Transverse colon (tissue), 4 donors: Measurements from ENCODE around the gene KHDC3L. TPM values are rescaled to one million over a fixed set of nuclear protein-coding genes. Genes with fewer than 3 reads are reported as not detected.
"Not testable (repeated sequence)": the region's sequence is repeated elsewhere in the genome, so short reads cannot be mapped to it uniquely, and the experiment has no call there.

Experiments used
- DNase-seq: peaks from one replicate; pipeline ENCODE4 v3.0.0-alpha.2; 2019
- H3K27ac ChIP-seq, 4 donors: fragments of 200-600 bp; sonication (generic); 2 replicates each; pipeline ENCODE4 v1.5.1; 2016 to 2018; ENCODE audit warnings: inconsistent platforms in 4 of 4
- H3K27me3 ChIP-seq: fragments of 200-600 bp; sonication (generic); 2 replicates; pipeline ENCODE4 v1.5.1; 2017; ENCODE audit warnings: inconsistent platforms
- H3K36me3 ChIP-seq, 4 donors: fragments of 200-600 bp; sonication (generic); 2 replicates each; pipeline ENCODE4 v1.5.1; 2017 to 2019; ENCODE audit warnings: inconsistent platforms in 4 of 4
- H3K4me1 ChIP-seq, 4 donors: fragments of 200-600 bp; sonication (generic); 2 replicates each; pipeline ENCODE4 v1.5.1; 2017 to 2020; ENCODE audit warnings: inconsistent platforms in 4 of 4
- H3K4me3 ChIP-seq, 4 donors: fragments of 200-600 bp; sonication (generic); 1 replicate in 1 of 4; 2 replicates in 3 of 4; pipeline versions ENCODE4 v1.5.1 to v1.6.1; 2017 to 2019; ENCODE audit warnings: inconsistent platforms in 4 of 4
- H3K9me3 ChIP-seq, 2 donors: fragments of 200-600 bp; sonication (generic); 2 replicates each; pipeline ENCODE4 v1.5.1; 2017 to 2019; ENCODE audit warnings: inconsistent platforms in 2 of 2
- CTCF ChIP-seq, 5 experiments: fragments of 200-600 bp in 3 of 5; fragments of 450-650 bp in 2 of 5; sonication (generic) in 3 of 5; IDR thresholded peaks; 1 replicate in 2 of 5; 2 replicates in 3 of 5; pipeline ENCODE4 v1.5.1; 2016 to 2017; ENCODE audit warnings: antibody characterized with exemption in 5 of 5, inconsistent platforms in 3 of 5, mild to moderate bottlenecking in 2 of 5, moderate library complexity in 1 of 5
- EP300 ChIP-seq: sonication (generic); formaldehyde crosslinking; IDR thresholded peaks from one replicate; pipeline ENCODE4 v1.6.1; 2017; ENCODE audit warnings: antibody characterized with exemption, low read depth
- POLR2A ChIP-seq: fragments of 450-650 bp; IDR thresholded peaks from one replicate; pipeline ENCODE4 v1.6.1; 2016; ENCODE audit warnings: antibody characterized with exemption, mild to moderate bottlenecking, moderate library complexity
- POLR2AphosphoS5 ChIP-seq, 3 donors: sonication (generic); formaldehyde crosslinking; IDR thresholded peaks; one replicate each; pipeline ENCODE4 v1.6.1; 2016; ENCODE audit warnings: antibody characterized with exemption in 3 of 3
- WGBS, 2 donors: methylation state at CpG; one replicate each; pipeline ENCODE4 v1.1.5; 2018; ENCODE audit warnings: low coverage in 1 of 2; 5-methylcytosine and 5-hydroxymethylcytosine counted together
- in situ Hi-C, 4 donors: fragments of 200-750 bp; cut with MboI; loops; one replicate each; pipeline versions ENCODE4 v1.15.0 to v1.15.1; 2017; ENCODE audit warnings: low sequenced_read_pairs in 3 of 4, low pct_ligation_motif_present in 1 of 4, low pct_unique_long_range_greater_than_20kb in 1 of 4
- intact Hi-C: fragments of 100-400 bp; cut with DNase I; formaldehyde crosslinking; loops from one replicate; pipeline ENCODE4 v1.15.1; 2023; ENCODE audit warnings: low total_unique reads
- total RNA-seq, 4 donors: library from RNA; depleted of rRNA; stranded (reverse); fragments of >200 nt; gene quantifications; one replicate each; pipeline ENCODE4 v1.1.0, GENCODE V29; 2016

KHDC3L gene
- total RNA-seq, 4 donors from 2014 or later: not detected

- DNase-seq: peak; percentile 68
- intact Hi-C loops (no loop called here), in situ Hi-C loops (no loop called here)
- Histone ChIP-seq H3K27ac (peak overlapping the region; percentile 53 to 59 (median 55)), H3K4me1 (peaks cover 0 to 8% (median 5%) of the 10 kb centered on the region in 4 donors), H3K9me3 (no peaks in the 10 kb centered on the region), H3K27me3 (no peaks in the 10 kb centered on the region), H3K4me3 (peak overlapping the region; percentile 39 to 72 (median 46)), H3K36me3 (no peaks in the 10 kb centered on the region)
- TF ChIP-seq POLR2AphosphoS5 (IDR thresholded peaks at IDR 0.05) (no peak), CTCF (IDR thresholded peaks at IDR 0.05) (peak; percentile 27 to 44 (median 39)), EP300 (no peak), POLR2A (peak; percentile 15)
- WGBS, 2 donors: 1 to 21% methylated on average over 7 to 34 of the region's 38 CpGs
These were observed 26.5 kb downstream of the KHDC3L start for GRCh38 chr6:73388800-73389512.

- in situ Hi-C loops (no loop called here), intact Hi-C loops (no loop called here)
- Histone ChIP-seq H3K9me3 (no peaks in the 10 kb centered on the region), H3K4me3 (no peak overlapping the region), H3K27me3 (no peaks in the 10 kb centered on the region), H3K36me3 (no peaks in the 10 kb centered on the region), H3K4me1 (peaks cover 0 to 8% (median 5%) of the 10 kb centered on the region in 4 donors), H3K27ac (no peak overlapping the region)
- DNase-seq: peak; percentile 14
- TF ChIP-seq CTCF (IDR thresholded peaks at IDR 0.05) (no peak), EP300 (no peak), POLR2AphosphoS5 (IDR thresholded peaks at IDR 0.05) (no peak), POLR2A (no peak)
- WGBS, 2 donors: 71 to 72% methylated on average over 7 to 10 of the region's 10 CpGs
These were observed 27.4 kb downstream of the KHDC3L start for GRCh38 chr6:73389854-73390253.

GRCh38 chr6:73391675-73392074 is 29.2 kb downstream of the KHDC3L start:
- Histone ChIP-seq H3K27me3 (no peaks in the 10 kb centered on the region), H3K36me3 (no peaks in the 10 kb centered on the region), H3K9me3 (no peaks in the 10 kb centered on the region), H3K4me3 (no peak overlapping the region), H3K27ac (no peak overlapping the region), H3K4me1 (peaks cover 0 to 8% (median 5%) of the 10 kb centered on the region in 4 donors)
- no peak for DNase-seq
- 83% methylated on average over 2 of the region's 2 CpGs for WGBS, 2 donors
- intact Hi-C loops: no loop called here
- in situ Hi-C loops: no loop called here
- TF ChIP-seq EP300 (no peak), POLR2A (no peak), CTCF (IDR thresholded peaks at IDR 0.05) (no peak), POLR2AphosphoS5 (IDR thresholded peaks at IDR 0.05) (no peak)

- 72 to 75% methylated on average over 2 to 4 of the region's 4 CpGs for WGBS, 2 donors
- H3K9me3 ChIP-seq, H3K27ac ChIP-seq, DNase-seq, H3K27me3 ChIP-seq, in situ Hi-C loops, H3K4me3 ChIP-seq, intact Hi-C loops, H3K36me3 ChIP-seq, H3K4me1 ChIP-seq: not testable (repeated sequence)
These were observed 29.7 kb downstream of the KHDC3L start for GRCh38 chr6:73392188-73392587.
